CD4-positive, alpha-beta T cell (primary cell): ENCODE results near the gene AP3B2. TPM values are rescaled to one million over a fixed set of nuclear protein-coding genes. Genes with fewer than 3 reads are reported as not detected.

ENCODE experiments used
- ATAC-seq: fragments of 200-7000 bp; cut with Tn5 transposase; one replicate; pipeline ENCODE4 v1.10.0; 2022; ENCODE audit warnings: mild to moderate bottlenecking; ENCODE audit not compliant: poor library complexity
- CTCF ChIA-PET: fragments of 350-600 bp; sonication (Branson Sonifier 250); formaldehyde crosslinking; loops from one replicate; lab custom pipeline; 2021; ENCODE audit warnings: antibody characterized with exemption, inconsistent platforms; lab: Charles Lee
- POLR2A ChIA-PET: fragments of 350-600 bp; sonication (Branson Sonifier 250); formaldehyde crosslinking; loops from one replicate; lab custom pipeline; 2021; ENCODE audit warnings: antibody characterized with exemption, inconsistent platforms; lab: Charles Lee
- DNase-seq, 14 experiments: peaks; one replicate each; pipeline ENCODE4 v3.0.0-alpha.2; 2013 to 2020; ENCODE audit warnings: mixed read lengths in 2 of 14
- H3K27ac ChIP-seq, 2 donors: one replicate each; pipeline versions ENCODE4 v1.5.1 to v1.7.0; 2013; ENCODE audit warnings: low read length in 2 of 2, low read depth in 1 of 2, mild to moderate bottlenecking in 1 of 2
- H3K27me3 ChIP-seq, 2 experiments: 1 replicate in 1 of 2; 2 replicates in 1 of 2; pipeline versions ENCODE4 v1.6.1 to v1.7.0; 2013; ENCODE audit warnings: low read length in 2 of 2, control low read depth in 1 of 2, mild to moderate bottlenecking in 1 of 2, moderate library complexity in 1 of 2; ENCODE audit not compliant: insufficient read depth in 2 of 2, control insufficient read depth in 1 of 2
- H3K36me3 ChIP-seq: one replicate; pipeline ENCODE4 v1.6.1; 2013; ENCODE audit warnings: low read length, control low read depth; ENCODE audit not compliant: insufficient read depth
- H3K4me1 ChIP-seq: one replicate; pipeline ENCODE4 v1.6.1; 2013; ENCODE audit warnings: low read length, control low read depth; ENCODE audit not compliant: insufficient read depth
- H3K4me3 ChIP-seq: one replicate; pipeline ENCODE4 v1.5.1; 2013; ENCODE audit warnings: mild to moderate bottlenecking, low read length, moderate library complexity
- H3K9me3 ChIP-seq, 2 experiments: 1 replicate in 1 of 2; 2 replicates in 1 of 2; pipeline versions ENCODE4 v1.6.1 to v1.7.0; 2013; ENCODE audit warnings: low read length in 2 of 2, mild to moderate bottlenecking in 2 of 2, control low read depth in 1 of 2, moderate library complexity in 1 of 2; ENCODE audit not compliant: control insufficient read depth in 1 of 2, insufficient read depth in 1 of 2
- H3K27ac Mint-ChIP-seq: one replicate; pipeline ENCODE4 v1.8.0; 2020; ENCODE audit warnings: mixed read lengths
- H3K27me3 Mint-ChIP-seq: one replicate; pipeline ENCODE4 v1.8.0; 2021; ENCODE audit warnings: mixed read lengths
- H3K36me3 Mint-ChIP-seq: one replicate; pipeline ENCODE4 v1.8.0; 2021; ENCODE audit warnings: low read depth, mixed read lengths
- H3K4me1 Mint-ChIP-seq: one replicate; pipeline ENCODE4 v1.8.0; 2021; ENCODE audit warnings: low read depth, mixed read lengths
- H3K4me3 Mint-ChIP-seq: one replicate; pipeline ENCODE4 v1.8.0; 2020; ENCODE audit warnings: mild to moderate bottlenecking, mixed read lengths
- H3K9me3 Mint-ChIP-seq: one replicate; pipeline ENCODE4 v1.8.0; 2020; ENCODE audit warnings: mixed read lengths
- CTCF ChIP-seq: fragments of 200-600 bp; IDR thresholded peaks from one replicate; pipeline ENCODE4 v1.8.0; 2022; ENCODE audit warnings: antibody characterized with exemption, mild to moderate bottlenecking
- intact Hi-C, 2 experiments: fragments of 100-400 bp; cut with DNase I in 1 of 2; cut with micrococcal nuclease in 1 of 2; formaldehyde crosslinking; loops; one replicate each; pipeline versions ENCODE4 v1.15.1 to v1.9.0; 2023 to 2025; cut with DNase I, micrococcal nuclease
- total RNA-seq, 174 experiments: library from RNA in 2 of 174; stranded (reverse) in 2 of 174; gene quantifications; one replicate each; pipeline ENCODE4 v1.2.3 and lab custom pipeline; 2021 to 2026

AP3B2 gene
- total RNA-seq, 2 experiments from 2014 or later = 0.25 to 0.98 TPM

- Mint-ChIP-seq H3K9me3 (no peaks in the 10 kb centered on the region), H3K4me3 (peak overlapping the region; percentile 94), H3K36me3 (peaks cover 5% of the 10 kb centered on the region), H3K27ac (peak overlapping the region; percentile 95), H3K4me1 (peaks cover 15% of the 10 kb centered on the region), H3K27me3 (no peaks in the 10 kb centered on the region)
- DNase-seq (peak in 1 of 14 experiments; percentile 2), ATAC-seq (no peak)
- CTCF ChIA-PET = no interaction called here
- intact Hi-C loops = loop anchor here (1.0 to 10.0 kb wide), 7 partner anchors 30 to 385 kb away; partner anchors contain the start of genes AP3B2 (in 1 of the 2), BTBD1 (in 1 of the 2), RAMAC (in 1 of the 2) and WHAMM (in 1 of the 2)
- peaks cover 19% of the 10 kb centered on the region for H3K4me1 ChIP-seq
- peaks cover 0 to 8% of the 10 kb centered on the region in 2 experiments for H3K9me3 ChIP-seq
- H3K4me3 ChIP-seq = peak overlapping the region; percentile 91
- H3K27ac ChIP-seq = no peak overlapping the region
- POLR2A ChIA-PET = interaction anchor here (0.5 to 3.8 kb wide), 5 partner anchors 10 to 387 kb away, joined by 3 to 28 read pairs (median 7); partner anchors contain the start of genes CPEB1 and WHAMM
- no peaks in the 10 kb centered on the region for H3K27me3 ChIP-seq
- TF ChIP-seq CTCF = no peak
- H3K36me3 ChIP-seq = no peaks in the 10 kb centered on the region
Observed at GRCh38 chr15:82679626-82680199, 30.0 kb downstream of the AP3B2 start.

GRCh38 chr15:82677720-82678323 is 31.9 kb downstream of the AP3B2 start:
- ChIA-PET POLR2A (interaction anchor here (3.8 kb wide), 1 partner anchor 133 kb away, joined by 28 read pairs; the partner anchor contains the start of gene WHAMM), CTCF (no interaction called here)
- Histone ChIP-seq H3K36me3 (no peaks in the 10 kb centered on the region), H3K9me3 (peaks cover 0 to 8% of the 10 kb centered on the region in 2 experiments), H3K27me3 (no peaks in the 10 kb centered on the region), H3K4me1 (peaks cover 19% of the 10 kb centered on the region), H3K4me3 (no peak overlapping the region), H3K27ac (no peak overlapping the region)
- Mint-ChIP-seq H3K27me3 (no peaks in the 10 kb centered on the region), H3K27ac (no peak overlapping the region), H3K9me3 (no peaks in the 10 kb centered on the region), H3K4me3 (no peak overlapping the region), H3K4me1 (peaks cover 15% of the 10 kb centered on the region), H3K36me3 (peaks cover 5% of the 10 kb centered on the region)
- DNase-seq = no peak
- no peak for ATAC-seq
- intact Hi-C loops = loop anchor here in 1 of 2 experiments (2.0 to 10.0 kb wide), 2 partner anchors 131 to 387 kb away; partner anchors contain the start of genes BTBD1 and WHAMM
- no peak for TF ChIP-seq CTCF

GRCh38 chr15:82674873-82675272 is 34.8 kb downstream of the AP3B2 start:
- Histone ChIP-seq H3K4me1 (peaks cover 3% of the 10 kb centered on the region), H3K27ac (no peak overlapping the region), H3K9me3 (no peaks in the 10 kb centered on the region), H3K4me3 (no peak overlapping the region), H3K36me3 (no peaks in the 10 kb centered on the region), H3K27me3 (no peaks in the 10 kb centered on the region)
- Mint-ChIP-seq H3K36me3 (no peaks in the 10 kb centered on the region), H3K27ac (no peak overlapping the region), H3K27me3 (no peaks in the 10 kb centered on the region), H3K9me3 (no peaks in the 10 kb centered on the region), H3K4me3 (no peak overlapping the region), H3K4me1 (peaks cover 3% of the 10 kb centered on the region)
- intact Hi-C loops = loop anchor here in 1 of 2 experiments (10.0 kb wide), 1 partner anchor 390 kb away; the partner anchor contains the start of gene BTBD1
- POLR2A ChIA-PET = no interaction called here
- TF ChIP-seq CTCF = no peak
- CTCF ChIA-PET = no interaction called here
- ATAC-seq = no peak
- no peak for DNase-seq
